DND-41 (cell line): ENCODE measurements around the gene RPS6KC1.

Experiments
- ATAC-seq: fragments of 200-7000 bp; cut with Tn5 transposase; 3 replicates; pipeline ENCODE4 v1.9.1; 2021; ENCODE audit warnings: low read depth; ENCODE audit not compliant: insufficient read depth
- DNase-seq: peaks from one replicate; pipeline ENCODE4 v3.0.0-alpha.2; 2020
- H2AFZ ChIP-seq: 2 replicates; pipeline ENCODE4 v1.6.0; 2012; ENCODE audit warnings: low read depth, low read length
- H3K27ac ChIP-seq: 2 replicates; pipeline ENCODE4 v1.5.1; 2012; ENCODE audit warnings: low read length, inconsistent platforms
- H3K27me3 ChIP-seq: fragments of 200-600 bp; sonication (generic); 2 replicates; pipeline ENCODE4 v1.6.0; 2012; ENCODE audit warnings: low read length, mild to moderate bottlenecking, inconsistent platforms; ENCODE audit not compliant: insufficient read depth, poor library complexity
- H3K36me3 ChIP-seq: 2 replicates; pipeline ENCODE4 v1.5.1; 2012; ENCODE audit warnings: low read length, inconsistent platforms; ENCODE audit not compliant: insufficient read depth
- H3K4me1 ChIP-seq: 2 replicates; pipeline ENCODE4 v1.5.1; 2012; ENCODE audit warnings: mild to moderate bottlenecking, low read length; ENCODE audit not compliant: insufficient read depth
- H3K4me2 ChIP-seq: 2 replicates; pipeline ENCODE4 v1.6.0; 2012; ENCODE audit warnings: mild to moderate bottlenecking, moderate library complexity, low read length, inconsistent platforms; ENCODE audit not compliant: insufficient read depth
- H3K4me3 ChIP-seq, 2 experiments: fragments of 200-600 bp in 1 of 2; shearing (Covaris generic) in 1 of 2; 2 replicates each; pipeline ENCODE4 v1.5.1; 2012 to 2016; ENCODE audit warnings: inconsistent platforms in 2 of 2, low read length in 2 of 2, mild to moderate bottlenecking in 2 of 2, low read depth in 1 of 2, moderate library complexity in 1 of 2
- H3K79me2 ChIP-seq: 2 replicates; pipeline ENCODE4 v1.6.0; 2012; ENCODE audit warnings: low read length, inconsistent platforms; ENCODE audit not compliant: insufficient read depth
- H3K9ac ChIP-seq: 2 replicates; pipeline ENCODE4 v1.6.0; 2012; ENCODE audit warnings: low read depth, mild to moderate bottlenecking, inconsistent platforms, low read length, moderate library complexity
- H3K9me3 ChIP-seq: 2 replicates; pipeline ENCODE4 v1.5.1; 2012; ENCODE audit warnings: low read length, moderate library complexity, mild to moderate bottlenecking, inconsistent platforms; ENCODE audit not compliant: insufficient read depth, severe bottlenecking
- H4K20me1 ChIP-seq: 2 replicates; pipeline ENCODE4 v1.6.0; 2012; ENCODE audit warnings: low read length; ENCODE audit not compliant: insufficient read depth
- EZH2 ChIP-seq: IDR thresholded peaks from 3 replicates; pipeline ENCODE4 v1.6.1; 2012; ENCODE audit warnings: borderline replicate concordance, low read depth, mild to moderate bottlenecking, moderate library complexity, low read length, inconsistent platforms; ENCODE audit not compliant: severe bottlenecking
- TF ChIP-seq, protein P1 (sequence below): IDR thresholded peaks from 2 replicates; pipeline ENCODE4 v1.5.1; 2012; ENCODE audit warnings: borderline replicate concordance, low read length, moderate library complexity, mild to moderate bottlenecking; ENCODE audit not compliant: poor library complexity, severe bottlenecking; ENCODE audit errors: extremely low read depth

RPS6KC1 gene

DNA sequence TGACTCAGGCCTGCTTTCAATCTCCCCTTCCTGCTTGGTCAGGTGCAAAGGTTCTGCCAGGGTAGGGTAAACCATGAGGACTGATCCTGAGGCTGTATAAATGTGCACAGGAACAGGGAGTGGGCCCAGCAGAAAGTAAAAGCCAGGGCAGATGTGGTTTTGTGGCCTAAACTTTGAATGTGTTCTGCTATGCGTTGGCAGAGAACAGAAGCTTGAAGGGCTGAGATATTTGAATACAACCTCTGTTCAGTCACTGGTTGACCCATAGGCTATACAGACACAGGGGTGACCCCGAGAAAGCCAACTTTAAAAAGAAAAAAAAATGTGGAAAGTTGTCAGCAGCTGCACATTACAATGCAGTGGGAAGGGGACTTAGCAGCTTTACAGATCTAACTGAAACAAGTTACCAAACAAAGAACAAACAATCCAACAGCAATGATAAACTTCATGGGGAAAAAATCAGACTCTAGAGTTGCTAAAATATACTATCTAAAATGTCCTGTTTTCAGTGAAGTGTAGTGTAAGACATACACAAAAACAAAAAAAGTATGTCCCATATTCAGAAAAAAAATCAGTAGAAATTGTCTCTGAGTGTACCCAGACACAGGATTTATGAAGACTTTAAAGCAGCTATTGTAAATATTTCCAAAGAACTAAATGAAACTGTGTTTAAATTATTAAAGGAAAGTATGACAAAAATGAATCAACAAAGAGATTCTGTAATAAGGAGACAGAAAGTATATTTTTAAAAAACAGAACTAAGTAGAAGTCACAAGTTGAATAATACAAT lies 216.1 kb downstream of the RPS6KC1 start:
- H3K9ac ChIP-seq, result no peak overlapping the region
- H3K27ac ChIP-seq, result no peak overlapping the region
- H3K4me1 ChIP-seq, result no peaks in the 10 kb centered on the region
- H3K27me3 ChIP-seq, result no peaks in the 10 kb centered on the region
- H3K79me2 ChIP-seq, result no peaks in the 10 kb centered on the region
- H4K20me1 ChIP-seq, result no peaks in the 10 kb centered on the region
- ATAC-seq (peak; percentile 42; the same call in 1 of the 3 replicates), DNase-seq (no peak)
- no peak overlapping the region for H2AFZ ChIP-seq
- no peaks in the 10 kb centered on the region for H3K36me3 ChIP-seq
- no peak for TF ChIP-seq EZH2
- TF ChIP-seq, protein P1, sequence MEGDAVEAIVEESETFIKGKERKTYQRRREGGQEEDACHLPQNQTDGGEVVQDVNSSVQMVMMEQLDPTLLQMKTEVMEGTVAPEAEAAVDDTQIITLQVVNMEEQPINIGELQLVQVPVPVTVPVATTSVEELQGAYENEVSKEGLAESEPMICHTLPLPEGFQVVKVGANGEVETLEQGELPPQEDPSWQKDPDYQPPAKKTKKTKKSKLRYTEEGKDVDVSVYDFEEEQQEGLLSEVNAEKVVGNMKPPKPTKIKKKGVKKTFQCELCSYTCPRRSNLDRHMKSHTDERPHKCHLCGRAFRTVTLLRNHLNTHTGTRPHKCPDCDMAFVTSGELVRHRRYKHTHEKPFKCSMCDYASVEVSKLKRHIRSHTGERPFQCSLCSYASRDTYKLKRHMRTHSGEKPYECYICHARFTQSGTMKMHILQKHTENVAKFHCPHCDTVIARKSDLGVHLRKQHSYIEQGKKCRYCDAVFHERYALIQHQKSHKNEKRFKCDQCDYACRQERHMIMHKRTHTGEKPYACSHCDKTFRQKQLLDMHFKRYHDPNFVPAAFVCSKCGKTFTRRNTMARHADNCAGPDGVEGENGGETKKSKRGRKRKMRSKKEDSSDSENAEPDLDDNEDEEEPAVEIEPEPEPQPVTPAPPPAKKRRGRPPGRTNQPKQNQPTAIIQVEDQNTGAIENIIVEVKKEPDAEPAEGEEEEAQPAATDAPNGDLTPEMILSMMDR, result no peak
- no peak overlapping the region for H3K4me2 ChIP-seq
- H3K4me3 ChIP-seq, result no peak overlapping the region
- no peaks in the 10 kb centered on the region for H3K9me3 ChIP-seq

DNA sequence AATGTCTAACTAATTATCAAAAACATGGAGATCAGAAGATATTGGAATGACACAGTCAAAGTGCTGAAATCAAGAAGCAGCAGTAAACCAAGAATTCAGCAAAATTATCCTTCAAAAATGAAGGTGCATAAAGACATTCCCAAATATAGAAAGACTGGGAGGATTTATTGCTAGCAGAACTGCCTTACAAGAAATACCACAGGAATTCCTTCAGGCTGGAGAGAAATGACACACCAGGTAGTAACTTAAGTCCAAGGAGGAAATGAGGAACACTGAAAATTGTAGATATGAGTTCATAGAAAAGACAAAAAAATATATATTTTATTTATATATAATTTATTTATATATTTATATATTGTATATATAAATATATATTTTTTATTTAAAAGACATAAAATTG lies 217.2 kb downstream of the RPS6KC1 start:
- no peaks in the 10 kb centered on the region for H3K27me3 ChIP-seq
- H3K4me2 ChIP-seq, result no peak overlapping the region
- DNase-seq (no peak), ATAC-seq (no peak)
- H3K36me3 ChIP-seq, result no peaks in the 10 kb centered on the region
- no peak overlapping the region for H3K9ac ChIP-seq
- H3K9me3 ChIP-seq, result no peaks in the 10 kb centered on the region
- no peaks in the 10 kb centered on the region for H3K4me1 ChIP-seq
- no peak overlapping the region for H2AFZ ChIP-seq
- no peaks in the 10 kb centered on the region for H4K20me1 ChIP-seq
- H3K4me3 ChIP-seq, result no peak overlapping the region
- H3K79me2 ChIP-seq, result no peaks in the 10 kb centered on the region
- no peak overlapping the region for H3K27ac ChIP-seq
- no peak for TF ChIP-seq EZH2
- TF ChIP-seq, protein P1, result no peak

DNA sequence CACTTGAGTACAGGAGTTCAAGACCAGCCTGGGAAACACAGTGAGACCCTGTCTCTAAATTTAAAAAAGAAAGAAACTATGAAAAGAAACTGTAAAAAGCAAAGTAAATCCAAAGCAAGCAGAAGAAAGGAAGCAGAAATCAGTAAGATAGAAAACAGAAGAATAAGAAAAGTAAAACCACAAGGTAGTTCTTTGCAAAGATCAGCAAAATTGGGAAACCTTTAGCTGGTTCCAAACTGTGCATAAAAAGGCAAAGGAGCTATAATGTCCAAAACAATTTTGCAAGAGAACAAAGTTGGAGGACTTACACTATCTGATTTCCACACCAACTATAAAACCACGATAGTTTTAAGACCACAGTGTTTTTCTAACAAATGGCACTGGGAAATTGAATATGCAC lies 218.8 kb downstream of the RPS6KC1 start:
- Histone ChIP-seq H3K27ac (no peak overlapping the region), H2AFZ (no peak overlapping the region), H3K36me3 (peaks cover 3% of the 10 kb centered on the region; the same call in 1 of the 2 replicates), H3K4me3 (no peak overlapping the region), H3K79me2 (no peaks in the 10 kb centered on the region), H3K4me1 (no peaks in the 10 kb centered on the region), H3K27me3 (no peaks in the 10 kb centered on the region), H3K9ac (no peak overlapping the region), H3K4me2 (no peak overlapping the region), H4K20me1 (no peaks in the 10 kb centered on the region), H3K9me3 (no peaks in the 10 kb centered on the region)
- no peak for DNase-seq
- TF ChIP-seq, protein P1, result no peak
- no peak for TF ChIP-seq EZH2
- no peak for ATAC-seq
